Right lobe of liver (tissue), 4 donors: ENCODE measurements around the gene STK32A.

ENCODE experiments used
- CTCF ChIP-seq, 4 donors: fragments of 200-600 bp in 3 of 4; fragments of 450-650 bp in 1 of 4; IDR thresholded peaks; one replicate each; pipeline versions ENCODE4 v1.5.1 to v1.8.0; 2016 to 2022; ENCODE audit warnings: antibody characterized with exemption in 4 of 4, mild to moderate bottlenecking in 2 of 4
- POLR2A ChIP-seq: fragments of 450-650 bp; IDR thresholded peaks from one replicate; pipeline ENCODE4 v1.6.1; 2017; ENCODE audit warnings: antibody characterized with exemption, mild to moderate bottlenecking
- donor health status: DM: no; HTN: no; CAD: no.
- donor health status: DM: no; HTN: no; CAD: no.
- donor health status: DM: no; HTN: yes; CAD: no.

GRCh38 chr5:147426640-147427327 lies 192.0 kb downstream of the STK32A start:
- TF ChIP-seq POLR2A (no peak), CTCF (IDR thresholded peaks at IDR 0.05) (no peak)
